Measurements from ENCODE around the gene AKAP6.
"Not testable (repeated sequence)": the region's sequence is repeated elsewhere in the genome, so short reads cannot be mapped to it uniquely, and the experiment has no call there.

Gene AKAP6

GRCh38 chr14:32762886-32763285 lies 433.8 kb downstream of the AKAP6 start:
- DNase-seq, result no peak

GRCh38 chr14:32763673-32764072 lies 434.6 kb downstream of the AKAP6 start:
- DNase-seq, result no peak

GRCh38 chr14:32764131-32764530 lies 435.0 kb downstream of the AKAP6 start:
- DNase-seq, result no peak

GRCh38 chr14:32770422-32770821 lies 441.3 kb downstream of the AKAP6 start:
- DNase-seq, result no peak

GRCh38 chr14:32774214-32774613 lies 445.1 kb downstream of the AKAP6 start:
- DNase-seq, result no peak

- DNase-seq, result no peak
These were observed 450.7 kb downstream of the AKAP6 start for GRCh38 chr14:32779840-32780239.

GRCh38 chr14:32784405-32784804 lies 455.3 kb downstream of the AKAP6 start:
- no peak for DNase-seq

GRCh38 chr14:32785585-32785984 lies 456.5 kb downstream of the AKAP6 start:
- DNase-seq, result no peak

- DNase-seq, result no peak
These were observed 457.8 kb downstream of the AKAP6 start for GRCh38 chr14:32786886-32787285.

GRCh38 chr14:32793033-32793432 lies 463.9 kb downstream of the AKAP6 start:
- DNase-seq, result not testable (repeated sequence)

GRCh38 chr14:32800320-32800719 lies 471.2 kb downstream of the AKAP6 start:
- no peak for DNase-seq

GRCh38 chr14:32802295-32802694 lies 473.2 kb downstream of the AKAP6 start:
- no peak for DNase-seq

- no peak for DNase-seq
These were observed 476.9 kb downstream of the AKAP6 start for GRCh38 chr14:32805979-32806378.

- no peak for DNase-seq
These were observed 479.5 kb downstream of the AKAP6 start for GRCh38 chr14:32808644-32809043.

GRCh38 chr14:32809255-32809654 lies 480.2 kb downstream of the AKAP6 start:
- DNase-seq, result no peak

- no peak for DNase-seq
These were observed 484.3 kb downstream of the AKAP6 start for GRCh38 chr14:32813401-32813800.

GRCh38 chr14:32814721-32815120 lies 485.6 kb downstream of the AKAP6 start:
- DNase-seq, result no peak

GRCh38 chr14:32816588-32816987 lies 487.5 kb downstream of the AKAP6 start:
- DNase-seq, result no peak

GRCh38 chr14:32817780-32818179 lies 488.7 kb downstream of the AKAP6 start:
- no peak for DNase-seq

- no peak for DNase-seq
These were observed 489.5 kb downstream of the AKAP6 start for GRCh38 chr14:32818581-32818980.

- DNase-seq, result no peak
These were observed 491.1 kb downstream of the AKAP6 start for GRCh38 chr14:32820181-32820580.

- no peak for DNase-seq
These were observed 491.6 kb downstream of the AKAP6 start for GRCh38 chr14:32820682-32821081.

- DNase-seq, result no peak
These were observed 493.0 kb downstream of the AKAP6 start for GRCh38 chr14:32821964-32822653.

GRCh38 chr14:32823706-32824105 lies 494.6 kb downstream of the AKAP6 start:
- no peak for DNase-seq

GRCh38 chr14:32824195-32824594 lies 495.1 kb downstream of the AKAP6 start:
- DNase-seq, result no peak

All from inflammatory macrophage (primary cell).